Osteocyte (in vitro differentiated cells): Measurements from ENCODE around the gene GRAMD1C. TPM values are rescaled to one million over a fixed set of nuclear protein-coding genes. Genes with fewer than 3 reads are reported as not detected.
"Not testable (repeated sequence)": the region's sequence is repeated elsewhere in the genome, so short reads cannot be mapped to it uniquely, and the experiment has no call there.

Experiments used
- DNase-seq: peaks from one replicate; pipeline ENCODE4 v3.0.0; 2021; ENCODE audit warnings: mixed read lengths; ENCODE audit not compliant: unreplicated experiment; ENCODE audit errors: extremely low spot score
- H3K27ac Mint-ChIP-seq: one replicate; pipeline ENCODE4 v1.8.0; 2021; ENCODE audit warnings: mild to moderate bottlenecking, mixed read lengths; ENCODE audit not compliant: unreplicated experiment
- H3K27me3 Mint-ChIP-seq: one replicate; pipeline ENCODE4 v1.8.0; 2021; ENCODE audit warnings: mixed read lengths; ENCODE audit not compliant: unreplicated experiment
- H3K36me3 Mint-ChIP-seq: one replicate; pipeline ENCODE4 v1.8.0; 2021; ENCODE audit warnings: mixed read lengths; ENCODE audit not compliant: unreplicated experiment
- H3K4me1 Mint-ChIP-seq: one replicate; pipeline ENCODE4 v1.8.0; 2021; ENCODE audit warnings: mixed read lengths; ENCODE audit not compliant: unreplicated experiment
- H3K4me3 Mint-ChIP-seq: one replicate; pipeline ENCODE4 v1.8.0; 2021; ENCODE audit warnings: mild to moderate bottlenecking, moderate library complexity, mixed read lengths; ENCODE audit not compliant: unreplicated experiment
- H3K9me3 Mint-ChIP-seq: one replicate; pipeline ENCODE4 v1.8.0; 2021; ENCODE audit warnings: mixed read lengths; ENCODE audit not compliant: unreplicated experiment
- CTCF ChIP-seq: fragments of 200-600 bp; sonication (generic); IDR thresholded peaks from 2 replicates; pipeline ENCODE4 v1.5.0; 2021; ENCODE audit warnings: antibody characterized with exemption, mild to moderate bottlenecking, moderate library complexity
- total RNA-seq: library from RNA; stranded (reverse); gene quantifications from 2 replicates; pipeline ENCODE4 v1.2.1, GENCODE V29; 2021

GRAMD1C gene
- total RNA-seq, 1 donor from 2014 or later = 1.3 TPM

DNA sequence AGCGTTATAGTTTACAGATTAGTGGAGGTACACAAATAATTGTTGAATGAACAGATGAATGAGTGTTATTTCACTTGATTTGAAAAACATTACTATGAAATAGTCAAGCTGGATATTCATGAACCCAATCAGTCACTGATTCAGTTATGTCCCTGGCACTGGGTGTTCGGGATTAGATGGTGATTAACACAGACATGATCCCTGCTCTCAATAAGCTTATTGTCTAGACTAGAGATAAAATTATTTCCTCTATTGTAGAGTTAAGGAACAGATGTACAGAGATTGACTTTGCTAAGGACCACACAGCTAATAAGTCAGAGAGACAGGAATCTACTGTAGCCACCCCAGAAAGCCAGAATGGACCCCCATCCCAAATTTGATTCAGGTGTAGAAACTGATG is 963 bp downstream of the GRAMD1C start:
- H3K36me3 Mint-ChIP-seq = no peaks in the 10 kb centered on the region
- no peaks in the 10 kb centered on the region for H3K27me3 Mint-ChIP-seq
- TF ChIP-seq CTCF = no peak
- H3K4me1 Mint-ChIP-seq = peaks cover 7% of the 10 kb centered on the region
- H3K4me3 Mint-ChIP-seq = peak overlapping the region; percentile 79
- no peak overlapping the region for H3K27ac Mint-ChIP-seq
- DNase-seq = no peak
- no peaks in the 10 kb centered on the region for H3K9me3 Mint-ChIP-seq

DNA sequence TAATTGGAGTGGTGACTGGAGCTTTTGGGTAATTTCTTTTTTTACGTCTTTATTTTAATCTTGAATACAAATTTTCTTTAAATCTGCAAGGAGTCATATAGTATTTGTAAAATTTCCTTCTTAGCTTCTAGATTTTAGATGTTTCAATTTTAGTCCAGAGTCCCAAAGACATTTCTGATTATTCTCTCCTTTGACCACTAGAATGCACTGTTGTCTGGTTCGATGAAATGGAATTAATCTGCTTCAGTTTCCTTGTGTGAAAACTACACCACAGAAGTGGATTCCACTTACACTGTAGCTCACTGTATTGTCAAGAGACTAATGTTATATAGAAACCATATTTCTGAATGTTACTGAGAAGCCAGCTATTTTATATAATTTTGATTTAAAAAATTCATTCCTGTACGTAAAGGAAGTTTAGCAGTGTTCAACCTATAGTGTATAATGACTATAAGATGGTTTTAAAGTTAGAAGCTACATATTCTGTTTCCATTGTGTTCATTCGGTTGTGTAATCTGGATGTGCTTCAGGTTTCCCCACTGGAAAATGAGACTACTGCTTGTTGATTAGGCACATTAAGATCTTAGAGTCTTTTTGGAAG is 6.1 kb downstream of the GRAMD1C start:
- no peaks in the 10 kb centered on the region for H3K27me3 Mint-ChIP-seq
- H3K9me3 Mint-ChIP-seq = no peaks in the 10 kb centered on the region
- no peak overlapping the region for H3K4me3 Mint-ChIP-seq
- no peak overlapping the region for H3K27ac Mint-ChIP-seq
- DNase-seq = no peak
- H3K4me1 Mint-ChIP-seq = peaks cover 2% of the 10 kb centered on the region
- H3K36me3 Mint-ChIP-seq = no peaks in the 10 kb centered on the region
- TF ChIP-seq CTCF = peak; percentile 68

DNA sequence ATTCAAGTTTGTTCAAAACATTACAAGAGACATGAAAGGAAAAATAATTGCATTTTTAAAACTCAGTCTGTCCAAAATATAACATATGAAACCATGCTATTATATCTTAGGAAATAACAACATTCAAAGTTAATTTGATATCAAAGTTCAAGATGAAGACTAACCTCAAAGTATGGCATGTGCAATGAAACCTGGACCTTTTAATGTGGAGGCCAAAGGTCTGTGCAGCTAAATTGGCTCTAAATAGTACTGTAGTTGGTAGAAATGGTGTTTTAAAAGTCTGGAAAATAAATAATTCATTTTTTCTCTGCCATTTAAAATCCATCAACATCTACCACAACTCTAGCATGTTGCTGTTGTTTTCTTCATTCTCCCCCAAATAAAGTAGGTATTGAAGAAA is 8.7 kb downstream of the GRAMD1C start:
- peaks cover 2% of the 10 kb centered on the region for H3K4me1 Mint-ChIP-seq
- no peak overlapping the region for H3K27ac Mint-ChIP-seq
- no peaks in the 10 kb centered on the region for H3K36me3 Mint-ChIP-seq
- no peak for TF ChIP-seq CTCF
- DNase-seq = no peak
- H3K4me3 Mint-ChIP-seq = no peak overlapping the region
- no peaks in the 10 kb centered on the region for H3K27me3 Mint-ChIP-seq
- no peaks in the 10 kb centered on the region for H3K9me3 Mint-ChIP-seq

DNA sequence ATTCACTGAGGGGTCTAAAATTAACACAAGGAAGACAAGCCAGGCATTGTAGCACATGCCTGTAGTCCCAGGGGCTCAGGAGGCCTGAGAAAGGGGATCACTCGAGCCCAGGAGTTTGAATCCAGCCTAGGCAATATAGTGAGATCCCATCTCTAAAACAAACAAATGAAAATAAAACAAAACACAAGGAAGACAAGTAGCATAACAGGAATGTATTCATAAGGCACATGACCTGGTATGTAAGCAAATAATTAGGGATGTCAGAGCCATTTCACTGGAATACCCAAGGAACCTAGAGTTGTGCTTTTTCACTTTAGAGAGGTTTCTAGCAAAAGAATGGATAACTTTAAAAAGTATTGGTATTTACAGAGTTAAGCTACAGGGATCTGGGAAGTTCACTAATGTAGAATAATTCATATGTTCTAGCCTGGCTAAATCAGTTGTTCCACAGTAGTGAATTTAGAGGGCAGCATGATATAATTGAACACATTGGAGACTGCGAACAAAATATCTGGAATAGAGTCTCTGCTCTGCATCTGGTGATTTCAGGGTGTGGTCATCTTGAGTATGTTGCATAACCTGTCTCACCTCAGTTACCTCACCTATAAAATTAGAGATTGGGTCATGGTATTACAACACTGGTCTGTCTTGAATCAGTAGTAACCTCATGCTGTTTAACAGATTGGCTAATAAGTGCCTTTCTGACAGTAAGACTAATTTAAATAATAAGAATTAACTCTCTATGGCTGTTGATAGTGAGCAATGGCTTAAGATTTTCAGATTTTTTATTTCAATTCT is 9.3 kb downstream of the GRAMD1C start:
- Mint-ChIP-seq H3K4me1 (peaks cover 2% of the 10 kb centered on the region), H3K36me3 (no peaks in the 10 kb centered on the region), H3K9me3 (no peaks in the 10 kb centered on the region), H3K27ac (no peak overlapping the region), H3K4me3 (no peak overlapping the region), H3K27me3 (no peaks in the 10 kb centered on the region)
- no peak for TF ChIP-seq CTCF
- DNase-seq = no peak

- not testable (repeated sequence) for H3K36me3 Mint-ChIP-seq, DNase-seq, H3K4me3 Mint-ChIP-seq, H3K4me1 Mint-ChIP-seq, H3K27me3 Mint-ChIP-seq, H3K27ac Mint-ChIP-seq, H3K9me3 Mint-ChIP-seq
Observed at GRCh38 chr3:113849071-113849470, 10.5 kb downstream of the GRAMD1C start.

DNA sequence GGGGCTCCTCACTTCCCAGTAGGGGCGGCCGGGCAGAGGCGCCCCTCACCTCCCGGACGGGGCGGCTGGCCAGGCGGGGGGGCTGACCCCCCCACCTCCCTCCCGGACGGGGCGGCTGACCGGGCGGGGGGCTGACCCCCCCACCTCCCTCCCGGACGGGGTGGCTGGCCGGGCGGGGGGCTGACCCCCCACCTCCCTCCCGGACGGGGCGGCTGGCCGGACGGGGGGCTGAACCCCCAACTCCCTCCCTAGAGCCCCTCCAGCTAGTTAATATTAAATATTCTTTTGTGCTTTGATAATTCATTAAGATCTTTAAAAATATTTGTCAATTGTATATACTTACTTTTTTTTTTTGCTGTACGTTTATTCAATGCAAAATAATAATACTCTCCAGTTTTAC is 11.3 kb downstream of the GRAMD1C start:
- not testable (repeated sequence) for H3K4me3 Mint-ChIP-seq, H3K27me3 Mint-ChIP-seq, H3K36me3 Mint-ChIP-seq, H3K4me1 Mint-ChIP-seq, DNase-seq, H3K27ac Mint-ChIP-seq, H3K9me3 Mint-ChIP-seq

DNA sequence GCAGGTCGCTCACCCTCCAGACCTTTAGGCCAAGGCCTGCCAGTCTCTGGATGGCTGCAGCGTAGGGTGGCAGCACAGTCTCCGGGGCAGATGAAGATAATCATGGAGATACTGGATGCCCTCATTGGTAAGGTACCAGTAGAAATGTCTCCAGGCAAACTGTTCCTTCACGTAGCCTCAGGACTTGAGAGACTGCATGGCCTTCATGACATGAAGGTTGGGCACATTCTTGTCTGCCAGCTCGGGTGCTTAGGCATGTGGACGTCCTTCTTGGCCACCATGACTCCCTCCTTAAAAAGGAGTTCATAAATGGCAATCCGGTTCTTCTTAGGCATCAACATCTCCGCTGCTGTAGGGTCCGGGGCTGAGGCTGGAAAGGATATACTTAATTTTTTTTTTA is 11.8 kb downstream of the GRAMD1C start:
- H3K36me3 Mint-ChIP-seq, H3K9me3 Mint-ChIP-seq, H3K27ac Mint-ChIP-seq, H3K4me3 Mint-ChIP-seq, H3K4me1 Mint-ChIP-seq, DNase-seq, H3K27me3 Mint-ChIP-seq: not testable (repeated sequence)
